HG03457 (cell line): ENCODE measurements around the gene TMEM92.
"Not testable (repeated sequence)": the region's sequence is repeated elsewhere in the genome, so short reads cannot be mapped to it uniquely, and the experiment has no call there.

Source experiments
- ATAC-seq: cut with Tn5 transposase; IDR thresholded peaks from one replicate; pipeline ENCODE4 v1.9.1; 2021; ENCODE audit warnings: moderate number of reproducible peaks; ENCODE audit not compliant: unreplicated experiment

The TMEM92 gene

DNA sequence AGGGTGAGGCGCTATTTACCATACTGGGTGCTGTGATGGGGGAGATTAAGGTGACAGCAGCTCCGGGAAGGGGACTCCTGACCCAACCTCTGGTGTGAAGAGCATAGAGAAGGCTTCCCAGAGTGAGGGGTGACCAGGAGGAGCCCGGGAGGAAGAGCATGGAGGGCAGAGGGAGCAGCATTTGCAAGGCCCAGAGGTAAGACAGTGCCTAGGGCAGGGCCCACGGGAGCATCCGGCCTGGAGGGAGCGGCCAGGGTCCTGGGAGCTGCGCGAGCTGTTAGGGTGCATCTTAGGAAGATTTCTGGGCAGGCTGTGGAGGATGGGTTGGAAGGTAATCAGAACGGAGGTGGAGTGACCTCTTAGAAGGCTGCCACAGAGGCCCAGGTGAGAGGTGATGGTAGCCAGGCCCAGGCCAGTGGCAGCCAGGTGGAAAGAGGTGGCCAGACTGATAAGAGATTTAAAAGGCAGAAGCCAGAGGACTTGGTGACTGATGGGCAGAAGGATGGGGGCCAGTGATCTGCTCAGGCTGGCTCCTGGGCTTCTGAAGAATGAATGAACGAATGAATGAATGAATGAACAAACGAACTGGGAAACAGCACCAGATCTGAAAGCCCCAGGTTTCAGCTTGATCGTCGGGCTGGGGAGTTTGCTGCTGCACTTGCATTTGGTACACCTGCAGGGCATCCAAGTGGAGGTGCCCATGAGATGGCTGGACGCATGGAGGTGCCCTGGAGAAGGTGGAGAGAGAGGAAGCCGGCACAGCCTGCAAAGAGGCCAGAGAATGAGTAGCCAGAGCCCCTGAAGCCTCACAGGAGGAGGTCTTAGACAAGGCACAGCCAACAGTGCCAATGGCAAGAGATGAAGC, 13.0 kb upstream of the TMEM92 start:
- ATAC-seq: no peak

DNA sequence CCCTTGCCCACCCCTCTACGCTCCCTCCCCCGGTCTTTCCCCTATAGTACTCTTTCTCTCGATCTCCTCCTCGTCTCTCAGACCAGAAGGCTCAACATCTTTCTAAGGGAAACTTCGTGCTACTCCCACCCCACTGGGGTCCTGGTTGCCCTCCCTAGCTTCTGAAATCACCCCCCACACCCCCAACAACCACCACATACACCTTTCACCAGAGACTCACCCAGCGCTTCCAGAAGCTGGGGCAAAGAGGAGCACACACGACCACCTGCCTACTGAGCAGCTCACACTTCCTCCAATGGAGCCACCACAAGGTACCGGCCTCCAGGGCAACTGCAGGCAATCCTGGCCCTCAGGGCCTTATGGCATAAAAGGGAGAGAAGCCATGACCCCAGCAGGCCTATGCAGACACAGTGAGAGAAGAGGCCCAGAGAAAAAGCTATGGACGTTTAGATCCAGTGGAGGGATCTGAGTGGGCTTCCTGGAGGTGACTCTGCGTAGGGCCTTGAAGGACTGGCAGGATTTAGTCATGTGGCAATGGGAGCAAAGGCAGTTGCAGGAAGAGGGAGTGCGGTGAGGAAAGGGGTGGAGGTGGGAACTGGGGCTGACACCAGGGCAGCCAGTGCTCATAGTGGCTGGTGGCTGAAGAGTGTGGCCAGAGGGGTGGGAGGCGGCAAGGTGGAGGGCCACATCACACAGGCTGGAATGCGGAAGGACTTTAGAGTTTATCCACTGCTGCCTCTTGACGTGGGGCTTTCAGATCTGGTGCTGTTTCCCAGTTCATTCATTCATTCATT, 12.1 kb upstream of the TMEM92 start:
- ATAC-seq: no peak

DNA sequence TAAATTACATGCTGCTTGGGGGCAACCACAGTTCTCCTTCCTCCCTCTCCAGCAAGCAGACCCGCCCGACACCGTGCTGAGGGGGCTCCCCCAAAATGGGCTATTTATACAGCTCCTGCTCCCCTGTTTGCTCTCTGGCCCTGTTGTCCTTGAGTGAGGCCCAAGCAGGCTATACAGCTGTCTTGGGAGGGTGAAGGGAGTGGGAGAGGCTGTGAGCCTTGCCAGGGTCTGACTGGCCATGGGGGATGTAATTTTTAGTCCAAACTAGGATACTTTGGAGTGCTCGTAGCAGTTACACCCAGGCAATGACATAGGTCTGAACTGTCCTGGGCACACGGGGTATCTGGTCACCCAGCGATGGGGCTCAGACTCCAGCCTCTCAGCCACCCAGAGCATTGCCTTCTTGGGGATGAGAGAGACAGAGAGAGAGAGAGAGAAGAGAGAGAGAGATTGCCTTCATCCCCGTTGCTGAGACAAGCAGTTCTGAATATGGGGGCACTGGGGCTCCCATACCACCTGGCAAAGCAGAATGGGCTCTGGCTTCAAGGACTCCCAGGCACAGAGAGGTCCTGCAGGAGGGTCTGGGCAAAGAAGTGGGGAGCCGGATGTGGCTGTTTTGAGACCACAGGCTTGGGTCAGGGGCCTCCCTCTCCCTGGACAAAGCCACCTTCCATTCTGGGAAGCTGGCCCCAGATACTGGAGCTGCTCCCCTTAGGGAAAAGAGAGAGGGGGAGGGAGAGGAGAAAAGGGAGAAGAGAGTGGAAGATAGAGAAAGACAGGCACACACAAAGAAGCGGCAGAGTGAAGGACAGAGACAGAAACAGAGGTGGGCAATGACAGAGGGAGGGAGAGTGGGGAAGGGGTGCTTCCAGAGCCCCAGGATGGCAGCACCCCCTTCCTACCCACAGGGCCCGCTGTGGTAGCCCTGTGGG, 10.7 kb upstream of the TMEM92 start:
- ATAC-seq: no peak

DNA sequence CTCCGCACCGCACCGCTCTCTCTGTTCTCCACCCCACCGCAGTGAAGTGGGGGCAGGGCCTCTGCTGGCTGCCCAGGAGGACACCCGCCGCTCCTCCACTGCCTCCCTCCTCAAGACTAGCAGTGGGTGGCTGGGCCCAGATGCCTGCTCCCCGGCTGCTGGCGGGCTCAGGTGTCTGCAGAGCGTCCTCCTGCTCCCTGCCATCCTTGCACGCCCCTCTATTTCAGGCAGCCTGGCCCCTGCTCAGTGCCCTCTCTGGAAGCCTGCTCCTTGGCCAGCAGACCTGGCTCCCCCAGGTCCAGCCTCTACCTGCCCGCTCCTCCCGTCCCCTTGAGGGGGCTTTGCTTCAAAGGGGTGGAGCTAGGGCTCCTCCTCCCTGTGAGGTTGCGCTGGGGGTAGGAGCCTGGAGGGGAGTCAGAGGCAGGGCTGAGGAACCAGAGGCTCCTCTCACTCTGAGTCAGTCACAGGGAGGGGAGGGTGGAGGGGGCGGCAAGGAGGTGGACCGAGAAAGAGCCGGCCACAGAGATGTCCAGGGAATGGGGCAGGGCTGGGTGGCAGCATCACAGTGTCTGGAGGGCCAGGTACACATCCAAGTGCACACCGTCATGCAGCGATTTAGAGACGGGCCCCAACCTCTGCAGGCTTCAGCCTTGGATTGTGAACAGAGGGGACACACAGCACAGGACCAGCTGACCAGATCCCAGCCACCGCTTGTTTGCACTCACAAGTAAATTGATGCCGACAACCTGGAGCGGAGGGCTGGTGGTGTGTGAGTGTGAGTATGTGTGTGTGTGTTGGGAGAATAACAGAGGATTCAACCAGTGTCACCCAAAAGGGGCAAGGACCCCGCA, 9.8 kb upstream of the TMEM92 start:
- ATAC-seq: no peak

DNA sequence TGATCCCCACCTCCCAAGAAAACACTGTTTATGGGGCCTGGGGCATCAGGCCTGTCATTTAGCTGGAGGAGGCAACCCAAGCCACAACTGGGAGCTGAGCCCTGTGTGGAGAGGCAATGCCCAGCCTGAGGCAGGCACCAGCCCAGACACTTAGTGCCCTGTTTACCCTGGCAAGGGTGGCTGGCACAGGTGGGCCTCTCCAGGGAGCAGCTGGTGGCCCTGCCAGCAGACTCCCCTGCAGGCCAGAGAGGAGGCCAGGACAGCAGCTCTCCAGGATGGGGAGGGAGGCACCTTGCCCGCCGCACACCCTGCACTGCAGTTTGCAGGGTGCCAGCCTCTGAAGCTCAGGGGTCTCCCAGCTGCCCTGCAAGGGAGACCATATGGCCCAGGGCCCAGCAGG, 9.1 kb upstream of the TMEM92 start:
- ATAC-seq: no peak

DNA sequence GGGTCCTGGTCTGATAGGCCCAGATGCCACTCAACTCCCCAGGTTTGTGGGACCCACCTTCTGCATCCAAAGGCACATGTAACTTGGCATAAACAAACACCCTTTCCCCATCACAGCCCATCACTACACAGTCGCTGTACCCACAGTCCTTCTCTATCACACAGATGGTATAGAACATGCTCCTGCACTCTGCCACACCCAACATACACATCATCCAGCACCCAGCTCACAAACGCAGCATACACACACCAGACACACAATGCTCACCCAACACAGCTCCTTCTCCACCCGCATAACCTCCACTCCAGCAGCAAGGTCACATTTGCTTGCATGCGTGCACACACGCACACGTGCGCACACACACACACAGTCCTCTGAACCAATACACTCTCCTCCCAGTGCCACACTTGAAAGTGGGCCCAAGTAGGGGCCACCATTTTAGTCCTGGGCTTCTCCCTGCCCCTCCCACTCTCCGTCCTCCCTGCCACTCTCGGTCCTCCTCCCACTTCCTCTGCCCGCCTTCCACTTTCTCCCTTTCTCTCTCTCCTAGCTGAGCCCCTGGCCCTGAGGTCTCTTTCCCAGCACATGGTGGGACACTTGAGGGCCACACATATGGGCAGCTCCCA, 8.5 kb upstream of the TMEM92 start:
- no peak for ATAC-seq

DNA sequence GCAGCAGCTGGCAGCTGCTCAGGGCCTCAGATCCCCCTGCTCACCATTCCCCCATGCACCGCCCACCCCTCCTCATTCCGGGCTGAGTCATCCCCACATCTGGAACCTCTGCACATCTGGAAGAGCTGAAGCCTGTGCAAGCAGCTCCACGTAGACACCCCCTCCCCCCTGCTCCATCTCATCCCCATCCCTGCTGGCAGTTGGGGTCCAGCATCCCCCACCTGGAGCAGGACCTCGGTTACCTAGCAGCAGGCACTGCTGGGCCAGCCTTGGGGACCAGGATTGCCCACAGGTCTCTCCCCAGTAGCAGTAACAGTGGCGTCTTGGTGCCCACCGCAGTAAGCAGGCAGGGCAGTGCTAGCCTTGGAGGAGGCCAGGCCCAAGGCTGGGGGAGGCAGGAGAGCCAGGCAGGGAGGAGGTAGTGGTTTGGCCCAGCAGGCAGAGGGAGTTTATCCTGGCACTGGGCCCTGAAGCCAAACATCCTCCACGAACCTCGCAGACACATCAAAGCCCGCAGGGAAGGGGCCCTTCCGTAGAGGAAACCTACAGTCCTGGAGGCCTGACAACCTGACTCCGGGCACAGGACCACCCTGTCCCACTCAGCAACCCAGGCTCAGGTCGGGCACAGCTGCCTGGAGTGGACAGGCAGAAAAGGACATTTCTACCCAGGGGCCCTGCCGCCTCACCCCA, 7.7 kb upstream of the TMEM92 start:
- ATAC-seq: no peak

DNA sequence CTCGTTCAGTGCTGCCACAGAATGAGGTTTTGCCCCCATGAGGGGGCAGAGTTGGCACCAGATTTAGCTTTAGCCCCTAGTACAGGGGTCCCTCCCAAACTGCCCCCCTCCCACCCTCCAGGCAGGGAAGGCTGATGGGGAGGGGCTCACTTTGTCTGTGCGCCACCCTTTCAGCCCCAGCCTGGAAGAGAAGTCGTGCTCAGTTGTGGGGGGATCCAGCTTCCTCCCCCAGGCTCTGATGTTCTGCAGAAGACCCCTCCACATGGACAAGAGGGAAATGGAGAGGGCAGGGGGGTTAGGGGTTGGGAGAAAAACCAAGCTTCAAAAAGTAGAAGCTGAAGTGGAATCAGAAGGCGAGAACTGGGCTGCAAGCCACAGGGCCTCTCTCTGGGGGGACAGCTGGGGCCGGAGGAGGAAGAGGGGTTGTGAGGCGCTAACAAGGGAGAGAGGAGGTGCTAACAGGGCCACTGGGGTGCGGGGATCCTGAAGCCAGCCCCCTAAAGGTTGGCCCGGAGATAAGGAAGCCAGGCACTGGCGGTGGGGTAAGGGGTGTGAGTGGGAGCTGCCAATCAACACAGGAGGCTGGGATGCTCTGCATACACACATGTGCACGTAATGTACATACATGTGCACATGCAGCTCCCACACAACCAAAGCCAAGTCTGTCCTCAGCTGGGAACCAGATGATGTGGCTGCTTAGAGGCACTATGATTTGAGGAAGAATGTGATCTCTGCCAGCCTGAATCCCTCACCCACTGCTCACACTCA, 7.0 kb upstream of the TMEM92 start:
- ATAC-seq: no peak

DNA sequence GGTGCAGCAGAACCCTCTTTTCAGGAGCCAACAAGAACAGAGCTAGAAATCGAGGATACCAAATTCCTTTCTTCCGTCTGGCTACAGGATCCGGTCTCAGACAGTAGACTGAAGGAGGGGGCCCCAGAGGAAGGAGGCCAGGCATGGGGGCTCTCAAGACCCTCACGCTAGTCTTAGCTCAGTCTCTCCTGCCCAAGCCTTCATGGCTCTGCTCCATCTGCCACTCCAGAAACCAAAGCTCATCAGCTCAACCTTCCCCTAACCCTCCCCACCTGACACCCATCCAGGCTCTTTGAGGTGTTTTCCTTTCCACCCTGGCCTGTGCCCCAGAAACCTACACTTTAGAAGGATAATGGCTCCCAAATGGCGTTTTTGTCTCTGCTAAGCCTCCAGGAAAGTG, 6.2 kb upstream of the TMEM92 start:
- no peak for ATAC-seq

DNA sequence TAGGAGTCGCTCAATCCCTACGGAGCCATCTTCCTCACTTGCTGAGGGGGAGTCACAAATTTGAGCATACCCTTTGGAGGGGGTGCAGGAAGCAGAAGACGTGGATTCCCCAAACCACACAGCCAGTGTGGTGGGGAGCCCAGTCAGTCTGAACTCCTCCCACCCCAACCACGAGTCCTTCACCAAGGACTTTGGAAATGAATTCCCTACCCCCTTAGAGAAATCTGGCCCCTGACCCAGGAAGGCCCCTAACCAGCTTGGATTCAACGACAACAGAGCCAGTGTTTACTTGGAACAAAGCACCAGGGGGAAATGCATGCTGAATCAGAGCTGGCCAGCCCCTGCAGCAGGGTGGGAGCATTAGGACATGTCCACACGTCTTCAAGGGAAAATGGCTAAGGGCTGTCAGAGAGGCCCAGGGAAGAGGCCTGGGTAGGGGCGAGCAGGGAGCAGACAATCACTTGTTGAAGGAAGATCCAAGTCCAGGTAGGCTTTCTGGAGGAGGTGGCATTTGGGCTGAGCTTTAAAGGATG, 5.5 kb upstream of the TMEM92 start:
- no peak for ATAC-seq

DNA sequence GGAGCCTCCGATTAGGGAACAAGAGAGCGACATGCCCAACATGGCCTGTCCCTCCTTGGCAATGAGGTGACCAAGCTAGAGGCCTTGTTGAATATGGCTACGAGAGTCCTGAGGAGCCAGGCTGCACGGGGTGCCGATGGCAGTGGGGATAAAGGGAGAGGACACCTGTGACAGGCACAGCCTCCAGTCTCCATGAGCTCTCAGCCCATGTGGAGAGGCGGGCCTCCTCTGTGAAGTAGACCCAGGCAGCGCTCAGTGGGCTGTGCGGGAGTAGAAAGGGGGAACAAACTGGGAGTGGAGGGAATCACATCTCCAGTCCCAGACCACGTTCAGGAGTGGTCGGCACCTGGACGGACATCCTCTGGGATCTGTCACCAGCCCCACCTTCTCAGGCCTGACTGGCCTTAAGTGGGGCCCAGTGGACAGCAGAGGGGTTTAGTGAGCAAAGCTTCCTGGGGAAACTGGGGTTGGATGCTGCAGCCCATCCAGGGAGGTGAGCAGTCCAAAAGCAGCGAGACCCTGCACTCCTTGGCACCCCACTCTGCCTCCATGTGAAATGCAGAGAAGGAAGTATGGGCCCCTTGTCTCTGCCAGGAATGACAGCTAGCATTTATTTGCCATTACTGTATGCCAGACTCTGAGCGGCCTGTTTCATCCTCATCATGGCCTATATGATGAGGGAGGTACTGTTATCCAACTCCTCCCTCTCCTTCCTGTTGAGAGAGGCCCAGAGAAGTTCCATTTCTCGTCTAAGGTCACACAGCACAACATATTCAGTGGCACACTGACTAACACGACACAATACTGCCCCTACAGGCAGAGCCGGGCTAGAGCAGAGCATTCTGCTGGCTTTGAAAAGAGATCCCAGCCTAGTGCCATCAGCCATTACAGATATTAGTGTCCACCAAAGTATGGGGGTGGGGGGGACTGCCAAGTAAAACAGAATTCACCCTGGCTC, 4.5 kb upstream of the TMEM92 start:
- no peak for ATAC-seq

DNA sequence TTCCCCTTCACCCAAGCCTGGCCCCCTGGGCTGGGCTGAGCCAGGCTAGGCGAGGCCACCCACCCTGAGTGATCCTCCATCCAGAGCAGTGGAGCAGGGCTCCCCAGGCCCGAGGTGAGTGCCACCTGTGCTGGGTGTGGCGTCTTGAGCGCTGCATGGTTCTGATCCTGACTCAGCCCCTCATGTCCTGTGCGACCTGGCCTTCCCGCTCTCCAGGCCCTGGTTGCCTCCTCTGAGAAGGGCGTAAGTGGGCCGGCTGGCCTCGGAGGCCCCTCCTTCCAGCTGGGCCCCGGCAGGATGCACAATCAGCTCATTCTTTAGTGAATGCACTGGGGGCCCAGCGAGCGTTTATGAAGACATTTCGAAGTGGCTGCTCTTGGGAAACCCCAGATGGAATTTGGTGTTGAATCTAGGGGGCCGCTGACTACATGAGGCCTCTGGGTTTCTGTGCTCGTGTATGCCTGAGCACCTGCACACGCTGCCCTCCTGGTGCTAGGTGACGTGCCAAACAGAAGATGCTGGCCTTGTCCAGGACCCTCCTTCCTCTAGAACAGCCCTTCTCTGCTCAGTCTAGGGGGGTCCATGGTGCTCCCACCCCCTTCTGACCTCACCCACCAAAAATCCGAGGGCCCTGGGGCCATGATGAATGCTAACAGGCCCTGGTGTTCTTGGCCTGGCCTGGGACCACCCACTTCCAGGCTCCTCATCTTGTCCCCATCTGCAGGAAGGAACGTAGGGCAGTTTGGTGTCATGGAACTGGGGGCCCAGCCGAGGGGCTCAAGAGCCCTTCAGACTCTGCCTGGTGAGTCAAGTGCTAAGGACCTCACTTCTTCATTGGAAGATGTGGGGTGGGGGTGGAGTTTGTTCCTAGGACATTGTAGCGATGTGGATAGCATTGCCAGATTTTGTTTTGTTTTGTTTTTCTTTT, 3.6 kb upstream of the TMEM92 start:
- ATAC-seq: no peak

DNA sequence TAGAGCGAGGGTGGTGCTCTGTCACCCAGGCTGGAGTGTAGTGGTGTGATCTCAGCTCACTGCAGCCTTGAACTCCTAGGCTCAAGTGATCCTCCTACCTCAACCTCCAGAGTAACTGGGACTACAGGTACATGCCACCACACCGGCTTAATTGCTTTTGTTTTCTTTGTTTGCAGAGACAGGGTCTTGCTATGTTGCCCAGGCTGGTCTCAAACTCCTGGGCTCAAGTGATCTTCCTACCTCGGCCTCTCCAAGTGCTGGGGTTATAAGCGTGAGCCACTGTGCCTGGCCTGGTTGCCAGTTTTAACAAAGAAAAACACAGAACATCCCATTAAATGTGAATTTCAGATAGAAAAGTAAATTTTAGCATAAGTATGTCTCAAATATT, 2.9 kb upstream of the TMEM92 start:
- ATAC-seq: not testable (repeated sequence)

DNA sequence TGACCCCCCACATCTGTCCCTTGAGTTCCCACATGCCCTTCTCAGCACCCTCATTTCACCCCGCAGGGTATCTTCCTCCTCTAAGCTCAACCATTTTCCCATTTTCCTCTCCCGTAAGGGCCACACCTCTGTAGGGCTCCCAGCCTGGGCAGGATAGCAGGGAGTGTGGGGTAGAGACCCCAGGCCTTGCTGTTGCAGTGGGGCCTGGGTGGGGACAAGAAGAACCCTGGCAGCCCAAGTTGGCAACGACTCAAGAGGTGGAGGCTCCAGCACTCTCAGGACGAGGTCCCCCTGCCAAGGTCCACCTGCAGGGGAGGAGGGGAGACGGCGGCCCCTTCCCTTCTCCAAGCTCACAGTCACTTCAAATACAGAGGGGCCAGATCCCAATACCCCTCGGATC, 2.0 kb upstream of the TMEM92 start:
- ATAC-seq: no peak

DNA sequence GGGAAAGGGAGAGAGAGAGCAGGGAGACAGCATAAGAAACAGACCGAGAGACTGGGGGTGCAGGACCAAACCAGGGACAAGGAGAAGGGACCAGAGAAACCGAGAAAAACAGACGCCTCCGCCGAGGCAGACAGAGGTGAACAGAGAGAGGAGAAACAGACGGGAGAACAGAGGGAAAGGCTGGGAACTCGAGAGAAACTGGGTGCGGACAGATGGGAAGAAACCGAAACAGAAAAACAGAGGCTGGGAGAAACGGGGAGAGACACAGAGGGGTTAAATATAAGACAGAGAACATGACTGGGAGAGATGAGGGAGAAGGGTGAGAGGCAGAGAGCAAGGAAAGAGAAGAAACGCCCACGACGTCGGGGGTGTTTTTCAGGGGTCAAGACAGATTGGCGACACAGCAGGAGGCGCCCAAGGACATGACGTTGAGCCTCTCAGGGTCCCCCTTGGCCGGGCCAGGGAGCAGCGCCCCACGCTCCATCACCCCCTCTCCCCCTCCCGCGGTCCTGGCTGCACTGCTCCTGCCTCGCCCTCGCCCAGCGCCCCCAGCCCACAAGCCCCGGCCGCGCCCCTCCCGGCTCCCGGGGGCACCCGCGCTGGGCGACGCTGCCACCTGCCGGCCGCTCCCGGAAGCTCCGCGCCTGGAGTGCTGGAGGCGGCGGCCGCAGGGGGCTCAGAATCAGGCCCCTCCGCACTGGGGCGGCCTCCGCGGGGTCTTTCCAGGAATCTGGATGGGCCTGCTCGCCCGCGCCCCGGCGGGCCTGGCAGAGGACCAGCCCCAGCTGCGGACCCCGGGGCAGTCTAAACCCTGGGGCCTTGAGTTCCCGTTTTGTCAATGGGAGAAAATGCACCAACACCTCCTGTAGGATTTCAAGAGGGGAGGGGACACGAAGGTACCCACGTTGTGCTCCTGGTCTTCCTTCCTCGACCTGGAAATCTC, 1.3 kb upstream of the TMEM92 start:
- no peak for ATAC-seq
